HepG2 (cell line): ENCODE data around the gene C1R.

Experiments used
- AGO2 ChIP-seq: fragments of 200-400 bp; formaldehyde crosslinking; optimal IDR thresholded peaks from 2 replicates; pipeline ENCODE3; 2017; ENCODE audit warnings: mild to moderate bottlenecking, low read depth, low read length, moderate library complexity
- ARNTL ChIP-seq: sonication (generic); formaldehyde crosslinking; IDR thresholded peaks from 2 replicates; pipeline ENCODE4 v1.4.0; 2020; ENCODE audit warnings: mild to moderate bottlenecking, missing genetic modification reagents
- CC2D1A ChIP-seq: sonication (generic); formaldehyde crosslinking; IDR thresholded peaks from 2 replicates; pipeline ENCODE4 v1.8.1; 2023; ENCODE audit warnings: mild to moderate bottlenecking, missing genetic modification reagents
- POLR2A ChIP-seq, 2 experiments: IDR thresholded peaks; 2 replicates each; pipeline ENCODE4 v1.6.1; 2011; ENCODE audit warnings: low read depth in 2 of 2, low read length in 2 of 2, mild to moderate bottlenecking in 1 of 2, moderate library complexity in 1 of 2; ENCODE audit not compliant: insufficient read depth in 1 of 2

- TF ChIP-seq ARNTL (CRISPR knock-in tag) (no peak), AGO2 (no peak), CC2D1A (CRISPR knock-in tag) (no peak), POLR2A (IDR thresholded peaks at IDR 0.05; ENCODE audit: insufficient read depth in 1 of 2, low read depth in 2 of 2, low read length in 2 of 2) (no peak)
Measured at GRCh38 chr12:7068994-7069346, 23.3 kb downstream of the C1R start.
